Activated gamma-delta T cell treated with Interleukin-2 at 50 U/mL for 16 hours (primary cell): ENCODE data around the gene NKAIN2.
"Not testable (repeated sequence)": the region's sequence is repeated elsewhere in the genome, so short reads cannot be mapped to it uniquely, and the experiment has no call there.

Source experiments
- DNase-seq: peaks from one replicate; pipeline ENCODE4 v3.0.0-alpha.2; 2020

The NKAIN2 gene

DNA sequence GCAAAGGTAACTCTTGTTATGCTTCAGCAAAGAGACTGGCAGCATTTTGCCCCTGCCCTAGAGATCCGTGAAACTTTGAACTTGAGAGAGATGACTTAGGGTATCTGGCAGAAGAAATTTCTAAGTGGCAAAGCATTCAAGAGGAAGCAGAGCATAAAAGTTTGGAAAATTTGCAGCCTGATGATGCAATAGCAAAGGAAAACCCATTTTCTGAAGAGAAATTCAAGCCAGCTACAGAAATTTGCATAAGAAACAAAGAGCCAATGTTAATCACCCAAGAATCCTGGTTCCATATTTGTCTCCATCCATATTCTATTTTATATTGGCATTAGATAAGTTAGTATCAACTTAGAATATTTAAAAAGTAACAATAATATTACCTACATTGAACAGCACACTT, 934.1 kb downstream of the NKAIN2 start:
- not testable (repeated sequence) for DNase-seq

DNA sequence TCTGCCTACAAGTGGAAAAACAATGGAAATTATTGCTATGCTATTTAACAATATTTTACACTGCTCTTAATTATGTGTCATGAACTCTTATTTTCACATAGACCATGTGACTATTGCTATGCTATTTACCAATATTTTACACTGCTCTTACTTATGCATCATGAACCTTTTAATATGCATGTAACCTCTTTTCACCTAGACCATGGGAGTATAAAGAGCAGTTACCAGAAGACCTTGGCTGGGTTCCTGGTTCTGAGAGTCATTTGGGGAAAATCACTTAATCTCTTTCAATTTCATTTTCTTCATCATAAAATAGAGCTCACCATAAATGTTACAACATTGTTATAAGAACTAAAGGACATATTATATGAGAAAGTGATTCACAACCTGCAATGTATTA, 934.8 kb downstream of the NKAIN2 start:
- no peak for DNase-seq

DNA sequence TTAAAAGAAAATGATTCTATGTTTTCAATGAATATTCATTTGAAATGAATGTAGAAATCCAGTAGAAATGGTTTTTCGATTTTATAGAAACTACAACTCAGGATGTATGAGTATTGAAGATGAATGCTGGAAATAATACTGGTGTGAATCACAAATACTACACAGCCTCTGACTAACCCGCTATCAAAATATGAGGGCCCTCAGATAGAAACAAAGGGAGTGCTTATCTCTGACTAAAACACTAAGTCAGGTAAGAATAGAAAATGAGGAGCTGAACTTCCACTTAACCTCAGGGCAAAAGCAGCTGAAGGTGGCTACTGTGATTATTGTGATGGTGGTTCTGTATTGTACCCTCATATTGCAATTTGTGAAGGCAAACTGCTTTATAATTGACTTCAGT, 937.7 kb downstream of the NKAIN2 start:
- no peak for DNase-seq

DNA sequence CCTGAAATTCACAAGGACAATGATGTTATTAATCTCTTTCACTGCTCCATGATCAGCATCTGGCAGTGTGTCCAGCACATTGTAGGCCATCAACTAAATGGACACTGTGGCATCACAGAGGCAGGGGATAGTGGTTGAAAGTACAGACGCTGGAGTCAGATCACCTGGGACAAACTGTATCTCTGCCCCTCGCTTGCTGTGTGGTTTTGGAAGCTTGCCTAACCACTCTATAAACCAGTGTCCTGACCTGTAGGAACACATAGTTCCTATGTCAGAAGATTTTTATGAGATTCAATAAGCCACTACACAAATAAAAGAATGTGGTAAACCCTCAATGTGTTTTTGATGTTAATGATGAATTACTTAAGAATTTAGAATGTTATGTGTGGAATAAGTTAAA, 939.3 kb downstream of the NKAIN2 start:
- no peak for DNase-seq

DNA sequence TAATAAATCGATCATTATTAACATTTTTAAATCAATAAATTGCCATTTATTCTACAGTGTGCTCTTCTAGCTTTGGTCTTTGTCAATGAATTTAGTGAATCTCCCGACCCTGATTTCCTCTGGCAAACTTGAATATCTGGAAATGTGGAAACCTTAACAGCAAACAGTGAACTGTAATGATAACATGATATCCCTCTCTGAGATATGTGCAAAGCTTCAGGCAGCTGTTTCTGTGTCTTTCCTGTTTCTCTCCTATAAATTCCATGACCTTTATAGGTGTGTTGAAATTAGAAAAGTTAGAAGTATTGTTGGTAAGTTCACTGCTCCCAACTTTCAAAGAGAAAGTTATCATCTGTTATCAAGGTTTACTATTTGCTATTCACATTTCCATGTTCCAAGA, 939.8 kb downstream of the NKAIN2 start:
- DNase-seq: no peak

DNA sequence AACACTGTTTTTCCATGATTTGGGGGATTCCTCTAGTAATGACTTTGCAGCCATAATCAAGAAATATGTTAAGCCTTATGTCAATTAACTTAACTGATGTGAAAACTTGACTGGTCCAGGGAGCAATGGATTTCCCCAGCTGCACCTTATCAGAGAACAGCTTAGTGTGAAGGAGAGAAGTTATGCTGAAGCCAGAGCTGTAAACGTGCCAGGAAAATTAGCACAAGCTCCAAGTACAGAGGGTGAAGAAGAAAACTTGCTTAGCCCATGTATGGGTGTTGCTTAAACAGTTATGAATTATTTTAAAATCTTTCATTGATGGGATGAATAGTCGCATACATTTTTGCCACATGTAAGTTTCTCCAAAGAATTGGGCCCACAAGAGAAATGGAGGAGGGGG, 943.7 kb downstream of the NKAIN2 start:
- DNase-seq: no peak

DNA sequence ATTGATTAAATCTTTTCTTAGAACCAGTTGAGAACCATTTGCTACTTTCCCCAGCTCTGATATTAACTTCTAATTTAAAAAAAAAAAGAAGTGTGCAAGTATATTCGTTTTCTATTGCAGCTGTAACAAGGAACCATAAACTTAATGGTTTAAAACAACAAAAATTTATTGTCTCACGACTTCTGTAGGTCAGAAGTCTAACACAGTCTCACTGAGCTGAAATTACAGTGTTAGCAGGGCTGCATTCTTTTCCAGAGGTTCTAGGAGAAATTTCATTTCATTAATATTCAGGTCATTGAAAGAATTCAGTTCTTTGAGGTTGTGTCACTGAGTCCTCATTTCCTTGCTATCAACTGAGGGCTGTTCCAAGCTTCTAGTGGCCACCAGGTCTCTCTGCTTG, 945.1 kb downstream of the NKAIN2 start:
- no peak for DNase-seq

DNA sequence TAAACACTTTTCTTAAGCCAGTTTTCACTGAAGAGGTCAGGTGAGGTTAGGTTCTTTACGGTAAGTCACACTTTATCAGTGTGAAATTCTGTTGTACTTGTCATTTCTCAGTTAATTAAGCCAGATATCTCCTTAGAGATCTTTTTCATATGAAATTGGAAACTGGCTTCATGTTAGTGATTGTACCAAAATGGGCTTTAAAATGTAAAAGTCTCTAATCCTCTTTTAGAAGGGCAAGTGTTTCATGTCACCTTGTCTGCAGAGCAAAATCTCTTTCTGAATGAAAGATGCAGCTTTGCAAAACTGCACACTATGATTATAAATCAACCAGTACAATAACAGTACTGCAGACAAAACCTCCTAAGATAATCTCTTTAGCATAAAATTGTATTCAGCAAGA, 949.3 kb downstream of the NKAIN2 start:
- no peak for DNase-seq

DNA sequence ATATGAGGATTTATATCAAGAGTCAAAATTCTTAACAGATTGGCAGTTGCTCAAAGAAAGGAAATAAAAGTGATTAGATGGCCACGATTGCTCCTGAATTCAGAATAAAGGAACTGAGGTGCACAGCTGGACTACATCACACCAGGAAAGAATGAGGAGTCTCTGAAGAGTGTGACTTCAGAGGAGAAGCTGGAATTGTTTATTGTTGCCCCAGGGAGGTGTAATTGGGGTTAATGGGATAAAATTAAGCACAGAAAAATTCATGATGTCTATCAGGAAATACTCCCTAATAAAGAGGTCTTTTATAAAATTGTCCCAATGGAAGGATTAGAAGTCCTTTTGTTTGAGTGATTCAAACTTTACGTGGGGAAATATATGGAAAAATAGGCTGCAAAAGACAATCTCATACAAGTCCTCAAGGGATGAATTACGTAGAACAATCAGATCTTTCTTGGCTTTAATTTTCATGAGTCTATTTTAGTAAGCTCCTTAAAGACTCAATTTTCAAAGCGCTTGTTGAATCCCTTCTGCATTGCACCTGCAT, 950.0 kb downstream of the NKAIN2 start:
- no peak for DNase-seq

DNA sequence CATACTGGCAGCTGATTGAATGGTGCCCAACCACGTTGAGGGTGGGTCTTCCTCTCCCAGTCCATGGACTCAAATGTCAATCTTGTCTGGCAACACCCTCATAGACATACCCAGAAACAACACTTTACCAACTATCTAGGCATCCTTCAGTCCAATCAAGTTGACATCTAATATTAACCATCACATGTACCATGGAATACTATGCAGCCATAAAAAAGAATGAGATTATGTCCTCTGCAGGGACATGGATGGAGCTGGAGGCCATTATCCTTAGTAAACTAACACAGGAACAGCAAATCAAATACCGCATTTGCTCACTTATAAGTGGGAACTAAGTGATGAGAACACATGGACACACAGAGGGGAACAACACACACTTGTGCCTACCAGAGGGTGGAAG, 951.7 kb downstream of the NKAIN2 start:
- no peak for DNase-seq

DNA sequence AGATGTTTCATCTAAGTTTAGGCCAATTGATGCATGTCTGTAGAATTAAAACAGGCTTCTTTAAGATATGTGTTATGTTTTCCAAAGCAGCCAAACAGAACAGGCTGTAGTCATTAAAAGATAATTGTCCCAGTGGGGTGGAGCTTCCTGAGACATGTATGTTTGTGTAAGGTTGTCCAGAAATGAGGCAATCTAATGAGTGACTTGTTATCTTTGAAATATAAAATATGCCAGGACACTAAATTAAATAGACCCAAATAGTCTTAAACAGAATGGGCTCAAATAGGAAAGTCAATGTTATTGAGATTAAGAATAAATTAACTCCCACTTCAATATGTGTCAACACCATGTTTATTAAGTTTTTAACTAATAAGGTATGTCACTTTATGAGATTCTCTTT, 953.9 kb downstream of the NKAIN2 start:
- no peak for DNase-seq

DNA sequence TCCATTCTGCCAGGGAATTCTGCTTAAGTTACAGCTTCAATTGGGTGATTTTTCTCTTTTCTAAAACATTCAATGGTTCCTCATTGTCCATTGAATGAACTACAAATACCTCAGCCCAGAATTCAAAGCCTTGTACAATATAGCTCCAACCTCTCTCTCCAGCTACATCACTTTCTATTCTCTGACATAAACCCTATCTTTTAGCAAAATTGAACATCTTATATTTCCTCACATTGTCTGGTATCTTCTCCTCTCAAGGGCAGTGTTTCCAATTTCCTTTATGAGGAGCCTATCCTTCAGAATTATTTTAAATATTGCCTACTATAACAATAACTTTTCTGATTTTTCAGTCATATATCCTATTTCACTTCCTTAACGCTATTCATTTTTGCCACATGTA, 955.0 kb downstream of the NKAIN2 start:
- DNase-seq: no peak

DNA sequence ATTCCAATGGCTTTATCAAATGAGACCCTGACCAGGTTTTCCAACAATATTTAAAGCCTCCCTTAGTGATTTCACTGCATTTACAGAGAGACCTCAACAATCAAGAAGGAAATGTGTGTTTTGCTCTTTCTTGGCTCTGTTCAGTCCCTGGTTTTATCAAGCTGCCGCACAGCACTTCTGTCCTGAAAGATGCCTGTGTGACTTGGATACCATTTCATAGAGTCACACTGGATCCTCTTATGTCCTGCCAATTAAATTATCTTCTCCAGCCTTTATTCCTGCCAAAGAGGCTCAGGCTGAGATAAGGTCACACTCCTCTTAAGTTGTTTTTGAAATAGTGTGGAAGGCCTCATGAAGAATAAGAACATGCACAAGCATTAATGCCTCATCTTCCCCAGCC, 961.6 kb downstream of the NKAIN2 start:
- no peak for DNase-seq

DNA sequence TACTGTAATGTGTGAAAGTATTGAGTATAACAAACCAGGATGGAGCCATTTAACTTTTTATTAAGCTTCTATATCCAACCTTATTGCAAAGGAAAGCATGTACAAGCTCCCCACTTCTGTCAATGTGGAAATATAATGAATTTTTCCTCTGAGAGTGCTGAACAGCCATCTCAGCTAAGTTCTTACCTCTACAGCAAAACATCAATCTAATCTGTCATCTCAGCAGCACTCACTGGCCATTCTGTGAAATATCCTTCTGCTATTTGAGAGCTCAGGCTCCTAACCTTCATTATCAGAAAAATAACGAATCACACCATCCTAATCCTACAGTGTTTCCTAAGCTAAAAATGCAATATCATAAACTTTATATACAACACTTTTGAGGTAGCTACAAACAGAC, 964.6 kb downstream of the NKAIN2 start:
- no peak for DNase-seq

DNA sequence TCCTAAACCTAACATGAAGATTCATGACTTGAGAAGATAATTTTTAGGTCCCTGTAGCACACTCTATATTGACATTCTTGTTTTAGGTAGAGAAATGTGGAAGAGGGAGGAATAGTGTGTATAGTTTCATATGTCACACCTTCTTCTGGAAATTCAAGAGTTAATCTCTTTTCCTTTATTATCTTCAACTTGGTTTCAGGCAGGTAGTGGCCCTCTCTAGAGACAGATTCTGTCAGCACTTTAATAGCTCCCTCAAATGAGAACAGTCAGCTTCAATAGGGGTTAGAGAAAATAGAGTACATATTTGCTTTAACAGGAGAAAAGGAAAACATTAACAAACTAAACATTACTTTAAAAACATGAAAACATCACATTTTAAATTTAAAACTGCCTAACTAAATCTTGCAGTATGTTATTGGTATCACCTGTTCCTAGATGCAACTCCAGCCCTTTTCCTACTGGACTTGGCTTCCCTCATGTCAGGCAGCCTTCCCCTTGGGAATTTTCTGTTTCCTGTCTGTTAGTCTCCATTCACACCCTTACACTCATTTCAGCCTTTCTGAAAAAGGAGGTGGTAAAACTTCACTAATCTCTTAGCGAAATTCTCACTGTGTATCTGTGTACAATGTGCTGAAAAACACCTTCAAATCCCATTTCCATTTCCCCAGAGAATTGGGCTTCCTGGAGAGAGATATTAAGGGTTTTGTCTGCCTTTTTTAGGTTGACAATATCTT, 966.3 kb downstream of the NKAIN2 start:
- no peak for DNase-seq

DNA sequence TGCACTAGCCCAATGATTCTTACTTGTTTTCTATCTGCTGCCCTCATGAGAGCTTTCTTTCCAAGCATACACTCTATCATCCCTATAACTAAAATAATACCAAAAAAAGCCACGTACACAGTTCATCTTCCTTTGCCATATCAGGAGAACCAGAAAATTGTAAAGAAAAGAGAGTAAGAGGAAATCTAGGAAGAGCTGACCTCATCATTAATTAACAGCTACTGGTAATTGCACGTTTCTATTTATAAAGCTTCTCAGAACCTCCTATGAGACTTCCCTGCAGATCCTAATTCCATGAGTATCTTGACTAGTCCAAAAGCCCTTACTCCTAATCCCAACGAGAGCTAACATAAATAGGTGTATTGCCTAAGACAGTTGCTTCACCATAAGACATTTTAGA, 967.1 kb downstream of the NKAIN2 start:
- DNase-seq: no peak

DNA sequence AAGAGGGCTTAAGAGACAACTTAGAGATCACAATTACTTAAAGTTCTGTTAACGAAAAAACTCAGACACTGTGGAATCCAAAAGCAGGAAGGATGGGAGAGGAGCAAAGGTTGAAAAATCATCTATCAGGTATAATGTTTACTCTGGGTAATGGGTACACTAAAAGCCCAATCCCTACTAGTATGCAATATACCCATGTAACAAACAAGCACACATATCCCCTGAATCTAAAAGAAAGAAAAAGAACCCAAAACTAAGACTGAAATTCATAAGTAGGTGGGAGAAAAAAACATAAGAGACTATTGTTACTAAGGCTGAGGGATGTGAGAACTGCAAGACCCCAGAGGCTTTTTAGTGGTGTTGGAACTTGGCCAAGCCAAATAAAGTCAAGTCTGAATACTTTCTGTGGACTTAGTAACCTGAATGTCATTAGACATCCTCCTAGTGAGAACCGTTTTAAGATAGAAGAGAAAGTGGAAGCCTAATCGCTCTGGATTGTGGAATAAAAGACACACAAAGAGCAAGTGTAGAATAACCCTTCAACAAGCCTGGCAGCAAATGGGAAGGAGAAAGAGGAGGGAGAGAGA, 969.2 kb downstream of the NKAIN2 start:
- DNase-seq: no peak

DNA sequence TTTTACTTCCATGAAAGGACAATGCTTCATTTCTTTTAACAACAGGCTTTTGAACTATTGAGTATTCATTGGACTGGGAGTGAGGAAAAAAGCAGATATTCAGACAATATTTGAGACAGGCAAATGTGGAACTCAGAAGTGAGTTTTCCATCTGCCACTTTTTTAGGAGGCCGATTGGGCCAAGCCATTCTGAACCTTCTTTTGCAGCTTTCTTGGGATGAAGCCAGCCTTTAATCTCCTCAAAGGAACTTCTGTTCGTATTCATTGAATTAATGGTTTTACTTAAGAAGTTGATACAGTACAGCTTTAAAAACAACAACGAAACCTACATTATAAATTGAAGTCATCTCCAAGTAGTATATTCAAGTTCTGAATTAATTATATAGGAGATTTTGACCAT, 971.5 kb downstream of the NKAIN2 start:
- DNase-seq: no peak

DNA sequence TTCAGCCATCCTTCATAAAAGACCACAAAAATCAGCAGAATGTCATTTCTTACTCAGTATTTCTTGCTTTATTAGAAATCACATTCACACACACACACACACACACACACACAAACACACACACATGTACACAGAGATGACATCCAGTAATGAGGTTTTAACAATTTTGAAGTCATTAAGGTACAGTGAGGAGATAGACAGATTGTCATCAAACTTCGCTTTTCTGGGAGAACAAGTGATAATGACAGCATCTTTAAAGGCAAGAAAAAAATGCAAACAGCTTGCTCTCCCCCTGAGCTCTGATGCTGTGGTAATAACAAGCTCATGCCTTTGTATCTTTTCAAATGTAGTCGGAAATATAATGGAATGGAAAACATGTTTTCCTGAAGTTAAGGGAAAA, 974.2 kb downstream of the NKAIN2 start:
- DNase-seq: no peak

DNA sequence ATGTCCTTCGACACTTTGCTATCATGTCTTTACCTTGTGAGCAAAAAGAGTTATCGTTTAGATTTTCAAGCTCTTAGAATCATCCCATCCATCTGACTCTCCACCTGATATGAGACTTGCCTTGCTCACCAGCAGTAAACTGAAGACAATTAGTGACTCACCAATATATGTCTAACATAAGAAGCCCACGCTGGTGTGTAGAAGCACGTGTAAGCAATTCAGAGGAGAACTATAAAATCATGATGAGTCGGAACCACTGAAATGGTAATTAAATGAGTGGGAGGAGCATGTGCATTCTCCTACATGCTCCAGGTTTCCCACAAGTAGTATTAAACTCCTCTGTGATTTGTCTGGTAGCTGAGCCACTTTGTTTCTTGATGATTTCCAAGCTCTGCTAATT, 977.0 kb downstream of the NKAIN2 start:
- DNase-seq: no peak

DNA sequence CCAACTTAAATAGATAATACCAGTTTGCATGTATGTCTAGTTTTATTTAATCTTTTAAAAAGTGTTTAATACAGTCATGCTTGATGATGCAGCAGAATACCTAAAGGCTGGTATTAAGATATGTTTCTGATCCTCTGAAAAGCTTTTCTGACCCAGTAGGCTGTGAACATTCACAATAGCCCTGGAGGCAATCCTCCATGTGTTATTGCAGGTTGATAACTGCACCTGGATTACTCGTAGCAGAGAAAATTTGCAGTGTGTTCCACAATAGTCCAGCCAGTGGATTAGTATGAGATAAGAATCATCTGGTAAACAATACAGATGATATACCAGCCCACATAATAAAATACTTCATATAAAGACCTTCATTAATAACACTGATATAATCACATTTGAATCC, 979.7 kb downstream of the NKAIN2 start:
- DNase-seq: no peak

DNA sequence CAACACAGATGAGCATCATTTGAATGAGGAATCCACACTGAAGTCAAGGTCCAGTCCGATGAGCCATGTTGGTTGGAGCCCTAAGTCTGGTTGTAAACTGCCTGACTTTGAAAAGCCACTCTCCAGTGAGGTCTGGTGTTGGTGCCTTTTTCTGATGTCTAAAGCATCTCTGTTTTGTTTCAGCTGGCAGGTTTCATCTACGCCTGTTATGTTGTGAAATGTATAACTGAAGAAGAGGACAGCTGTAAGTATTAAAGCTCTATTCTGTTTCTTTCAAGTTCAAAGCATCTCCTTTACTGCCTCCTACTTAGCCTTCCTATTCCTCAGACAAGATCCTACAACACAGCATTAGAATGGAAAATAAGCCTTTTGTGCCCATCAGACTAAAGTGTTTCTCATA, 987.5 kb downstream of the NKAIN2 start:
- no peak for DNase-seq

DNA sequence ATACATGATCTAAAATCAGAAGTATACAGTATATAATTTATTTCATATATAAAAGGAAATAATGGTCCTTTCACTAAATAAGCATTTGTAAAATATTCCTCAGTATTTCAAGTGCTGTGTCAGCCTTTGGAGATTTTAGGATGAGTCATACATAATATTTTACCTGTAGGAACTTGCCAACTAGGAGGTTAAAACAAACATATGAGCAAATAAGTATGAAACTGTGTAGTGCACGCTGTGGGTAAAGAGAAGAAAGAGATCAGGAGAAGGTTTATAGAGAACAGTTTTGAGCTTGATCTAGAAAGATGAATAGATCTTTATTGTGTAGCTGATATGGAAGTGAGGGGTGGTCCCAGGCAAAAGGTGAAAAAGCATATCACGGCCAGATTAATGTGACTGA, 988.7 kb downstream of the NKAIN2 start:
- DNase-seq: no peak

DNA sequence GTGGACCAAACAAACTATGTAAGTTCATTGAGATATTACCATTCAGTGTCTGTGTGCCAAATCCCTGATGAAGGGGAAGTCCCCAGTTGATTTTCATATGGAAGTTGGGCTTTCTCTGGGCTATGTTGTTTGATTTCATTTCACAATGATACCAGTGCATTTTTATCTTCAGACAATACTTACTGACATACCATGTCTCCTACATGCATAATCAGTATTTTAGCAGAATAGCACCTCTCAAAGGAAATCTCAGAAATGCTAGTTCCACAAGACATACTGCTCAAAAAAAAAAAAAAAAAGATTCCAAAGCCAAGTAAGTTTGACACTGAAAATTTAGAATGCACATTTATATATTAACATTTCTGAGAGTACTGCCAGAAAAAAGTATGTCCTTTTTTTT, 989.7 kb downstream of the NKAIN2 start:
- no peak for DNase-seq
